Mammary epithelial cell (primary cell): ENCODE results near the gene GALNT11.

Source experiments
- CTCF ChIP-seq, 2 donors: IDR thresholded peaks in 1 of 2; conservative IDR thresholded peaks in 1 of 2; 2 replicates each; pipeline ENCODE4 v1.5.1; 2011 to 2012; ENCODE audit warnings: inconsistent platforms in 2 of 2, low read length in 2 of 2, mild to moderate bottlenecking in 2 of 2, control low read depth in 1 of 2, low read depth in 1 of 2; ENCODE audit not compliant: insufficient read depth in 1 of 2; ENCODE audit errors: extremely low read depth in 1 of 2
- EZH2 ChIP-seq: IDR thresholded peaks from 2 replicates; pipeline ENCODE4 v1.6.1; 2012; ENCODE audit warnings: low read length, inconsistent platforms, borderline replicate concordance

GRCh38 chr7:152162287-152162686 lies 136.8 kb downstream of the GALNT11 start:
- TF ChIP-seq CTCF (conservative IDR thresholded peaks at IDR 0.05 in 1 of 2, IDR thresholded peaks at IDR 0.05 in 1 of 2; ENCODE audit: extremely low read depth in 1 of 2, insufficient read depth in 1 of 2, low read depth in 1 of 2, low read length in 2 of 2) (no peak), EZH2 (no peak)
